AG04450 (cell line): ENCODE data around the gene LRP1. TPM values are rescaled to one million over a fixed set of nuclear protein-coding genes. Genes with fewer than 3 reads are reported as not detected.

ENCODE experiments used
- CTCF ChIA-PET: fragments of 300-600, 350-600 bp; formaldehyde crosslinking; extraction: SDS; loops from one replicate; lab custom pipeline; 2022; ENCODE audit warnings: antibody characterized with exemption, inconsistent platforms; lab: Charles Lee
- POLR2A ChIA-PET: fragments of 350-600 bp; formaldehyde crosslinking; extraction: SDS; loops from one replicate; lab custom pipeline; 2021; ENCODE audit warnings: antibody characterized with exemption, inconsistent platforms; lab: Yijun Ruan, JAX
- DNase-seq: peaks from one replicate; pipeline ENCODE4 v3.0.0-alpha.2; 2011; ENCODE audit warnings: low read depth, low spot score
- H3K27ac ChIP-seq: one replicate; pipeline ENCODE4 v1.5.1; 2012; ENCODE audit warnings: low read depth, low read length, control low read depth
- H3K27me3 ChIP-seq: one replicate; pipeline ENCODE4 v1.6.0; 2012; ENCODE audit warnings: low read length; ENCODE audit not compliant: control insufficient read depth, insufficient read depth
- H3K4me3 ChIP-seq: 2 replicates; pipeline ENCODE4 v1.5.1; 2011; ENCODE audit warnings: mild to moderate bottlenecking, low read depth, low read length, control low read depth
- H3K9me3 ChIP-seq: 2 replicates; pipeline ENCODE4 v1.5.1; 2012; ENCODE audit warnings: low read length; ENCODE audit not compliant: control insufficient read depth, insufficient read depth
- CTCF ChIP-seq: IDR thresholded peaks from 2 replicates; pipeline ENCODE4 v1.5.1; 2011; ENCODE audit warnings: low read depth, low read length, control low read depth, inconsistent platforms
- polyA plus RNA-seq: library from polyadenylated mRNA; depleted of rRNA; stranded (reverse); fragments of >200 nt; gene quantifications from 2 replicates; pipeline ENCODE4 v1.2.3, GENCODE V29; 2011

LRP1 gene
- polyA plus RNA-seq, 1 experiment, result 49.9 TPM

GRCh38 chr12:57200497-57200896 is 72.2 kb downstream of the LRP1 start:
- Histone ChIP-seq H3K9me3 (no peaks in the 10 kb centered on the region; the same call in 1 of the 2 replicates), H3K27ac (no peak overlapping the region), H3K4me3 (no peak overlapping the region), H3K27me3 (no peaks in the 10 kb centered on the region)
- ChIA-PET CTCF (no interaction called here), POLR2A (no interaction called here)
- TF ChIP-seq CTCF, result no peak
- DNase-seq, result no peak

- TF ChIP-seq CTCF, result no peak
- no peak overlapping the region for H3K4me3 ChIP-seq
These were observed 72.9 kb downstream of the LRP1 start for GRCh38 chr12:57201219-57201618.

GRCh38 chr12:57201631-57202030 is 73.3 kb downstream of the LRP1 start:
- CTCF ChIA-PET, result interaction anchor here (0.7 kb wide), 1 partner anchor 38 kb away, joined by 3 read pairs; no protein-coding TSS in a partner anchor
- H3K27ac ChIP-seq, result no peak overlapping the region
- no peak for TF ChIP-seq CTCF
- POLR2A ChIA-PET, result no interaction called here
- DNase-seq, result no peak
- H3K4me3 ChIP-seq, result no peak overlapping the region
- H3K9me3 ChIP-seq, result no peaks in the 10 kb centered on the region; the same call in 1 of the 2 replicates
- no peaks in the 10 kb centered on the region for H3K27me3 ChIP-seq

More at GRCh38 chr12:57201219-57201618, 72.9 kb downstream of the LRP1 start:
- no peaks in the 10 kb centered on the region; the same call in 1 of the 2 replicates for H3K9me3 ChIP-seq
- no peak for DNase-seq
- CTCF ChIA-PET, result interaction anchor here (0.7 kb wide), 1 partner anchor 38 kb away, joined by 3 read pairs; no protein-coding TSS in a partner anchor
- no peak overlapping the region for H3K27ac ChIP-seq
- POLR2A ChIA-PET, result no interaction called here
- no peaks in the 10 kb centered on the region for H3K27me3 ChIP-seq

- no peak overlapping the region for H3K4me3 ChIP-seq
- DNase-seq, result no peak
- no peak for TF ChIP-seq CTCF
- ChIA-PET CTCF (no interaction called here), POLR2A (no interaction called here)
- no peaks in the 10 kb centered on the region for H3K27me3 ChIP-seq
- no peak overlapping the region for H3K27ac ChIP-seq
- H3K9me3 ChIP-seq, result no peaks in the 10 kb centered on the region; the same call in 1 of the 2 replicates
These were observed 74.0 kb downstream of the LRP1 start for GRCh38 chr12:57202321-57202720.

- POLR2A ChIA-PET, result no interaction called here
- Histone ChIP-seq H3K27ac (no peak overlapping the region), H3K4me3 (no peak overlapping the region), H3K9me3 (no peaks in the 10 kb centered on the region; the same call in 1 of the 2 replicates), H3K27me3 (no peaks in the 10 kb centered on the region)
- CTCF ChIA-PET, result no interaction called here
- no peak for TF ChIP-seq CTCF
- DNase-seq, result no peak
These were observed 74.9 kb downstream of the LRP1 start for GRCh38 chr12:57203201-57203600.
